Cortex of kidney (tissue), 1 donor: ENCODE measurements around the gene SNED1.

Source experiments
- DNase-seq: peaks from one replicate; lab custom pipeline; 2025; lab: John Stamatoyannopoulos, UW

Gene SNED1

DNA sequence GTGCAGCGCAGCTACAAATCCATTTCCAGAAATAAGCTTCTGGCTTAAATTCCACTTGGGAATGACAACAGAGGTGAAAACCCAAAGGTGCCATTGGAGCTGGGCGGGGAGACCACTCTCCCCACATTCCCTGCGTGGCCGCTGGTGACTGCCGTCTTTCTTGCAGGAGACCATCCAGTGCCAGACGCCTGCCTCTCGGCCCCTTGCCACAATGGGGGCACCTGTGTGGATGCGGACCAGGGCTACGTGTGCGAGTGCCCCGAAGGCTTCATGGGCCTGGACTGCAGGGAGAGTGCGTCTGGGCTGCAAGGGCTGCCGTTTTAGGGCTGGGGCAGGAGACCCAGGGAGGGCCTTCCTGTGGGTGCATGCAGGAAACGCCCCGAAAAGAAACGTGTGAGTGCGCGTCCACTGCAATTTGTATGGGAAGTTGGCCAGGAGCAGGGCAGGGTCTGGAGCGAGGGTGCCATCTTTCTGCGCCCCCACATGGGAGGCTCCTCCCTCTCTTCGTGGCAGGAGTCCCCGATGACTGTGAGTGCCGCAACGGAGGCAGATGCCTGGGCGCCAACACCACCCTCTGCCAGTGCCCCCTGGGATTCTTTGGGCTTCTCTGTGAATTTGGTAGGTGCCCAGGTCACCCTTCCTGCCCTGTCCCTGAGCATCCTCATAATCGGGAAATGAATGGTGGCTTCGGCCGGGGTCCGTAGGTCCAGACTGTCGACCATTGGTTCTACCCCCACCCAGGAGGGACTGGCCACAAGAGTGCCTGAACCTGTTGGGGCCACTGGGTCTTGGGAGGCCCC is 49.9 kb downstream of the SNED1 start:
- no peak for DNase-seq

DNA sequence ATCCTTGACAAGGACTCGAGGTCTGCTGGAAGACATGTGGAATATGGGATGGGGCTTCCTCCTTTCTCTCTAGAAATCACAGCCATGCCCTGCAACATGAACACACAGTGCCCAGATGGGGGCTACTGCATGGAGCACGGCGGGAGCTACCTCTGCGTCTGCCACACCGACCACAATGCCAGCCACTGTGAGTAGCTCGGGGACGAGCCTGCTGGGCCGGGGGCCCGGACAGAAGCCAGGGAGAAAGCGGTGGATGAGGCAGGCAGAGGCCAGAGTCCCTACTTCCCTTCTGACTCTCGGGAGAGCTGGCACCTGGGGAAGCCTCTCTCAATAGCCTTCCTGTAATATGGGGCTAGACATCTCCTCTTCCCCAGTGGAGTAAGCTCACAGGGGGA is 50.5 kb downstream of the SNED1 start:
- no peak for DNase-seq

- no peak for DNase-seq
Observed at GRCh38 chr2:241049739-241050623, 51.6 kb downstream of the SNED1 start.

DNA sequence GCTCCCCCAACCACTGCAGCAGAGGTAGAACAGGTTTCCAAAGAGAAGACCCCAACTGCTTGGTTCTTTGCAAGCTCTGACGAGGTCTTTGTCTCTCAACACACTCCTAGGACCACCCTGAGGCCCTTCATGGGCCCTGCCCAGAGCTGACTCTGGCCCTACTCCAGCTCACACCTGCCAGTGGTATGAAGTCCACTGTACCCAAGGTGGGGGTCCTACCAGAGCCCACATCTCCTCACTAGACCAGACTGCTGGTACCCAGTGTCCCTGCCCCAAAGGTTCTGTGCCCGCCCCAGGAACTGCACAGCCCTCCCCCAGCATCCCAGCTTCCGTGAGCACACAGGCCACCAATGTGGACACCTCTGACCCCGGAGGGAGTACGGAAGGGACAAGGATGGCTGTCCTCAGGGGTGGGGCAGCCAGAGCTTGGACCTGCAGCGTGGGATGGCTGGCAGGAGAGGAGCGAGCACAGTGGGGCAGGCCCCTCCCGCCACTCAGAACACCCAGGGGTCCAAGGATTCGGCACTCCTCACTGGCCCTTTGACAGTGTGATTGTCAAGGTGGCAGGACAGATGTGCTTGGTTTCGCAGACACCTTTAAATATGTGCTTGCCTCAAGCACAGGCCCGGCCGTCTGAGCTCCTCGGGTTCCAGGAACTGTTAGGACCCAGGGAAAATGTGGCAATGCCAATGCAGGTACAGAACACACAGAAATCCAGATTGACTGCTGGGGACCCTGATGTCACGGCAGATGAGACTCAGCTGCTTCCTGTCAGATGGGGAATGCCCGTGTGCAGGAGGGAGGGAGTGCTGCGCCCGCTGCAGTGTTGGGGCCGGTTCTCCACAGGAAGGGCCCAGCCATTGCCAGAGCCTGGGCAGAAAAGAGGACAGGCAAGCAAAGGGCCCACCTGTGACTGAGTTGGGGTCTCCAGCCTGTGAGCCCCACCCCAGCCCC is 52.5 kb downstream of the SNED1 start:
- DNase-seq: no peak

GRCh38 chr2:241051578-241052487 is 53.4 kb downstream of the SNED1 start:
- DNase-seq: no peak

DNA sequence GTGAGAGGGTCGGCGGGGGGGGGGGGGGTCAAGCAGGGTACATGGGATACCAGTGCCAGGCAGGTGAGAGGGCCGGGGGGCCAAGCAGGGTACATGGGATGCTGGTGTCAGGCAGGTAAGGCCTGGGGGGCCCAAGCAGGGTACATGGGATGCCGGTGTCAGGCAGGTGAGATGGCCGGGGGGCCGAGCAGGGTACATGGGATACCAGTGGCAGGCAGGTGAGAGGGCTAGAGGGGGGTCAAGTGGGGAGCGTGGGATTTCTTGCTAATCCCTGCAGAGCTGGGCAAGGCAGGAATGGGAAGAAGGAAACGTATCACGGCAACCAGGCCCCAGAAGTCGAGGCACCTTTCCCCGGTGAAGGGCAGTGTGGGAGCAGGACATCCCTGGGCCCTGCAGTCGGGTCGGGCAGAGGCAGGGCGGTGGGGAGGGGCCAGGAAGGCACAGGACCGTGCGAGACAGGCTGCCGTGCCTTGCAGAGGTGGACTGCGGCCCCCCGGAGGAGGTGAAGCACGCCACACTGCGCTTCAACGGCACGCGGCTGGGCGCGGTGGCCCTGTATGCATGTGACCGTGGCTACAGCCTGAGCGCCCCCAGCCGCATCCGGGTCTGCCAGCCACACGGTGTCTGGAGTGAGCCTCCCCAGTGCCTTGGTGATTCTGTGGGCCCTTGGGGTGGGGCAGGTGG is 54.4 kb downstream of the SNED1 start:
- no peak for DNase-seq

DNA sequence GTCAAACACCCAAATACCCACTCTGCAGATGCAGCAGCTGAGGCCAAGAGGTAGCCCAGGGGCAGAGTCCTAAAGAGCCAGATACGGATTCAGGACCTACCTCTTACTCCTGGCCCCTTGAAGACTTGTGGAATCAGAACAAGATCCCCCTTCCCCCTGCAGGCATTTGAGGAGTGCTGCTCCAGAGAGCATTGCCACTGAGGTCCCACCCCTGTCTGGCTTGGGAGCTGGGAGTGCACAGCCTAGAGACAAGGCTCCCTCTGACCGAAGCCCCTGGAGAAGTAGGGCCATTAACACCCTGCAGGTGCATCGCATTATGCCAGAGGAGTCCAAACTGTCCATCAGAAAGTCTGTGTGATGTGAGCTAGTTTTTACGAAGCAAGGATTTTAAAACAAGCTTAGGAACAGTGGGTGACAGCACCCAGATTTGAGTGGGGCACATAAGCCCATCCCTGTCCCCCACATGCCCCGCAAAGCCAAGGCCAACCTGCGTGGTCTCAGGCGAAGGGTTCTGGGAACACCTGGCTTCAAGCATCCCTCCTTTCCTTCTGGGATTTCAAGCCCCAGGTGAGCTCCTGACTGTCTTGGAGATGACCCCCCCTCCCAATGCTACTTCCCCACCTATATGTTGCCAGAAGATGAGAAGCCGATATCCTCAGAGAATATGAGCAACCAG is 55.3 kb downstream of the SNED1 start:
- DNase-seq: no peak

GRCh38 chr2:241061275-241061674 is 62.9 kb downstream of the SNED1 start:
- no peak for DNase-seq

DNA sequence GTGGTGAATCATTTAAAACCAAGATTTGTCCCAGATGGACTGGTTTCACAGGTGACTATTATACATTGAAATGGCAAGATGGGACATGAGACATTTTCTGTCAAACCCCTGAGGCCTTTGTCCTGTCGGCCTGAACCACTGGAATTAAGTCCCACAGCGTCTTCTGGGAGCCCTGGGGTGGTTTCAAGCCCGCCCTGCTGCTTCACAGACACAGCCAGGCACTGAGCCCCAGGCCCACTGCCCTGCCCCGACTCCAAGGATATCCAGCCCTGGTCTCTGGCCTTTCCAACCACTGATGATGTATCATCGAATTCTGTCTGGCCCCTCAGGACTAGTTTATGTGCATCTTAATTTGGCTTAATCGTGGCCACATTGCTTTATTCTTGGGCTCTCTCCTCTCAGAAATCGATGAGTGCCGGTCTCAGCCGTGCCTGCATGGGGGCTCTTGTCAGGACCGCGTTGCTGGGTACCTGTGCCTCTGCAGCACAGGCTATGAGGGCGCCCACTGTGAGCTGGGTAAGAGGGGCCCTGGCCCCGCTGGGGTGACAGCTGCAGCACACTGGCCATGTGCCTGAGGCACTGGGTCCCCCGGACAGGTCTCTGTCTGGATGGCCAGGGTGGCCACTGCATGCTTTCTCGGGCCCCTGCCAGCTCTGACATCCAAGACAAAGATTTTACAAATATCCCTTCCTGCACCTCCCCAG is 64.1 kb downstream of the SNED1 start:
- DNase-seq: no peak

DNA sequence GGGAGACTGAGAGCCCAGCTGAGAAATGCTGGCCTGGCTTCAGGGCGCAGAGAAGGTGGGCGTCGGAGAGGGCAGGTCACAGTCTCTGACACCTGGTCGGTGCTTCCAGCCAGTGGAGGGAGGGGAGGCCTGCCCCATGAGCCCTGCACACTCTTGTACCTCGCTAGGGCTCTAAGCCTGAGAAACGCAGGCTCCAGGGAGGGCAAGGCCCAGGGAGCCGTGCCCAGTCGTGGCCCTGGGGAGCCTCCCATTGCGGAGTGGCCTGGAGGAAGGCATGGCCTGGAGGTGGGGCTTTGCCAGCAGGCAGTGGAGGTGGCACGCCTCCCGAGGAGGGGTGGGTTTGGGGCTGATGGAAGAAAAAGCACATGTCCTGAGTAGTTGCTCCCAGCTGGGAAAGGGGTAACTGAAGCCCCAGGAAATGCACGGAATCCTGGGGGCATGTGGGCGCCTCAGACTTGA is 64.7 kb downstream of the SNED1 start:
- DNase-seq: no peak

GRCh38 chr2:241063587-241063986 is 65.2 kb downstream of the SNED1 start:
- no peak for DNase-seq

DNA sequence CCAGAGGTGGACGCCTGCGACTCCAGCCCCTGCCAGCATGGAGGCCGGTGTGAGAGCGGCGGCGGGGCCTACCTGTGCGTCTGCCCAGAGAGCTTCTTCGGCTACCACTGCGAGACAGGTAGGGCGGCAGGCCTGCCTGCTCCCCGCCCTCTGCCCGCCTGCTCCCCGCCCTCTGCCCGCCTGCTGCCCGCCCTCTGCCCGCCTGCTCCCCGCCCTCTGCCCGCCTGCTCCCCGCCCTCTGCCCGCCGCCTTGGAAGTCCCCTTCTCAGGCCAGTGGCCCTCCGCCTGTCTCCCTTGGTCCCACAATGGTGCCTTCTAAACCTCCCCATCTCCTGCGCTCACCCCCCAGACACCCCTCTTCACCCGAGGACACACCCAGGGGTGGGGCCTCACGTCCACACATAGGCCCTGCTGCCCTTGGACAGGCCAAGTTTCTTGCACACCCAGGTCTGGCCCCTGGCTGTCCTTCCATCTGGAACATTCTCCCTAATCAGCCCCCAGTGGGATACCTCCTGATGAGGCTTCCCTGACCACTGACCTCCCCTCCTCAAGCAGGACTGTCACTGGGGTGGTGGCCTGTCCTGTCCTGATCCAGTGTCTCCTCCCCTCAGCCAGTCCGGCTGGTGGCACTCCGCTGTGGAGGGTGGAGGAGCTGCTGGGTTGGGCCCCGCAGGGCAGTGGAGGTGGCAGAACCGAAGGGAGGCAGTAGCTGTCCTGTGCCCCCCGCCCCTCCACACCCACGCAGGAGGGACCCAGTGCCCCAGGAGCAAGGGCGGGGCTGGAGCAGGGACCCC is 65.8 kb downstream of the SNED1 start:
- DNase-seq: no peak

GRCh38 chr2:241064802-241065354 is 66.5 kb downstream of the SNED1 start:
- no peak for DNase-seq

- no peak for DNase-seq
Observed at GRCh38 chr2:241065355-241065803, 67.0 kb downstream of the SNED1 start.

- DNase-seq: no peak
Observed at GRCh38 chr2:241066171-241066892, 67.9 kb downstream of the SNED1 start.

GRCh38 chr2:241066893-241067341 is 68.5 kb downstream of the SNED1 start:
- no peak for DNase-seq
